Activated CD8-positive, alpha-beta memory T cell treated with anti-CD3 and anti-CD28 coated beads, Interleukin-2, amount 50 U/mL, for 4 hours (primary cell): ENCODE results near the gene ATXN7L2.

Source experiments
- DNase-seq: peaks from one replicate; pipeline ENCODE4 v3.0.0-alpha.2; 2020

Gene ATXN7L2

GRCh38 chr1:109527846-109528695 lies 44.4 kb downstream of the ATXN7L2 start:
- DNase-seq: no peak

- no peak for DNase-seq
Observed at GRCh38 chr1:109528712-109529111, 45.0 kb downstream of the ATXN7L2 start.

GRCh38 chr1:109529881-109530456 lies 46.3 kb downstream of the ATXN7L2 start:
- no peak for DNase-seq

- DNase-seq: no peak
Observed at GRCh38 chr1:109530457-109531087, 46.9 kb downstream of the ATXN7L2 start.

- DNase-seq: no peak
Observed at GRCh38 chr1:109531380-109531779, 47.7 kb downstream of the ATXN7L2 start.

- DNase-seq: no peak
Observed at GRCh38 chr1:109531826-109532364, 48.2 kb downstream of the ATXN7L2 start.

- DNase-seq: peak; percentile 91
Observed at GRCh38 chr1:109532365-109533136, 48.8 kb downstream of the ATXN7L2 start.

GRCh38 chr1:109534307-109534858 lies 50.7 kb downstream of the ATXN7L2 start:
- no peak for DNase-seq

- no peak for DNase-seq
Observed at GRCh38 chr1:109535481-109535880, 51.8 kb downstream of the ATXN7L2 start.

GRCh38 chr1:109535971-109536491 lies 52.3 kb downstream of the ATXN7L2 start:
- no peak for DNase-seq

- no peak for DNase-seq
Observed at GRCh38 chr1:109537450-109538178, 53.9 kb downstream of the ATXN7L2 start.

- DNase-seq: no peak
Observed at GRCh38 chr1:109538827-109539555, 55.3 kb downstream of the ATXN7L2 start.

- DNase-seq: no peak
Observed at GRCh38 chr1:109539676-109540075, 56.0 kb downstream of the ATXN7L2 start, which contains the start of gene GPR61. Gene GPR61 (plus strand): TSS chr1:109539872. CDS start chr1:109543023, 3,151 bp downstream.

GRCh38 chr1:109541102-109541501 lies 57.4 kb downstream of the ATXN7L2 start:
- no peak for DNase-seq
